ENCODE data around the gene TNS1.

The TNS1 gene

GRCh38 chr2:217887841-217888701, 114.7 kb downstream of the TNS1 start:
- no peak for DNase-seq

DNA sequence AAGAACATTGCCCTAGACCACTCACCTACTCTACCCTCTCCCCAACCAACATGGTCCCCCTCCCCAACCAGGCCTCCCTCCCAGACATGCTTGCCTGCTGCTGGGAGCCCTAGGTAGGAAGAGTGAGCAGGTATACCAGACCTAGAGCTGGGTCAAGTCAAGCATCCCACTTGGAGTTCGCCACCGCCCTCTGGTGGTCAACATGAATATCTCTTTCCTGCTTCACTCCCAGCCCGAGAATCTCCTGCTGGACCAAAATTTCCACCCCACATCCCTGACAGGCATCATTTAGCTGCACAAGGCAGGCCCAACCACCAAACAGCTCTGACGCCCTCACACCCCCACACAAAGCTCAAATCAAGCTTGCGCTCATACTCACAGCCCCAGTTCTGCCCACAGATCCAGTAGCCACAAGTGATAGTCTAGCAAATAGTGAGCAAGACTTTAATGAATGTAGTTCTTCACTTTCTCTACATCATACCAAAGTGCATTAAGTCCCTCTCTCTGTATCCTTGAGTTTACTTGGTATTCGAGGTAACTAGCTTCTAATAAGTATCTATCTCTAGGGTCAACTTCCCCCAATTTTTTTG, 116.0 kb downstream of the TNS1 start:
- peak; percentile 71 for DNase-seq

DNA sequence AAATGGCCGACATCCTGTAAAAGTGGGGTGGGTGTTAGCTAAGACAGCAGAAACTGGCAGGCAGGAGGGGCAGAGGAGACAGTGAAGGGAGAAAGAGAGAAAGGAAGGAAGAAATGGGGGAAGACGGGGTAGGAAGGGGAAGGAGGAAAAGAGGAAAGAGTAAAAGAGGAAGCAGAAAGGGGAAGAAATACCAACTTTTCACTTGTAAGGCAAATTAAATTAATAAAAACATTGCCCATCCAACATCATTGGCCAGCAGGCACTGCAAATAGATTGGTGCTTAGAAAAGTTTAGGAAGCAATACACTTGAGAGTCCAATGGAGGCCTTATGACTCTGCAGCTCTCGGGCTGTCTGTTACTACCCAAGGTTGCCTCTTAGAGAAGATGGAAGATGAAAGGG, 116.7 kb downstream of the TNS1 start:
- no peak for DNase-seq

- DNase-seq: no peak
Measured at GRCh38 chr2:217884985-217885384, 117.8 kb downstream of the TNS1 start.

- no peak for DNase-seq
Measured at GRCh38 chr2:217880891-217881290, 121.9 kb downstream of the TNS1 start.

DNA sequence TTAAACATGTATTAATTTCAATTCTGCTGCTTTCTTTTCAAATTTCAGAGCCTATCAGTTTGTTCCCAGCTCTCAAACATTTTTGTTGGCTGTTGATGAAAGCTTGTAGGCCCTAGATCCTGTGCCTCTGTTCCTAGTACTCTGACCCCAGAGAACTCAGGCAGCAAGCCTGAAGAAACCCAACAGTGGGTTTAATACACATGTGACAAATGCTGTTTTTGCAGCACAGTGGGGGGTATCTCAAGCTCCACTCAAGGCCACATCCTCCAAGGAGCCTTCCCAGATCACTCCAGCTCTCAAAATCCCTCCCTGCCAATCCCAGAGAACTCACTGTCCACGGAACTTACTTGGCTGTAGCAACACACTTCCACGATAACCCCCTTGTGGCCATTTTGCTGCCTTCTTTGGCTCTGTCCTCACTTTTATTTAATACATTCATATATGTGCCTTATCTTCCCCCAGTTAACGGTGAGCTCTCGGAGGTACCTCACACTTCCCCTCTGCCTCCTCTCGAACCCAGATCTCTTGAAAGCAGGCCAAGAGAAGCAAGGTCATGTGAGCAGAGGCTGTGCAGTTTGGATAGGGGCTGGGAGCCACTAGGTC, 122.4 kb downstream of the TNS1 start:
- no peak for DNase-seq

- DNase-seq: no peak
Measured at GRCh38 chr2:217878915-217879590, 123.7 kb downstream of the TNS1 start.

DNA sequence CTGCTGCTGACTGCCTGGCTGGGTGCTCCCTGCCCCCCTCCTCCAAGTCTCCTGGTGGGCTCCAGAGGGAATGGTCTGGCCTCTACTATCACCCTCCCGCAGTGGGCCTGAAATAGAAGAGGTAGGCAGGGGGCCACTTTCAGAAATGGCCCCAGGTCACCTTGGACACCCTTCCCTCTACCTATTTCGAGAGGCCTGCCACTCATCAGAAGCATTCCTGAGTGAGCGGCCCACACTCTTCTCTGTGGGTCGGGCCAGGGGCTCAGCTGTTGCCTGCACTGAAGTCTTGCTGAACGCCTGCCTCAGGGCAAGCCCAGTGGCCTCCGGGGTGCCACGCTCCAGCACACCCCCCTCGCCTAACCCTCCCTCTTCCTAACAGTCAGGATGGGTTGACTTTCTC, 124.9 kb downstream of the TNS1 start:
- no peak for DNase-seq

GRCh38 chr2:217876253-217876570, 126.6 kb downstream of the TNS1 start:
- DNase-seq: no peak

GRCh38 chr2:217875556-217876252, 127.1 kb downstream of the TNS1 start:
- no peak for DNase-seq

DNA sequence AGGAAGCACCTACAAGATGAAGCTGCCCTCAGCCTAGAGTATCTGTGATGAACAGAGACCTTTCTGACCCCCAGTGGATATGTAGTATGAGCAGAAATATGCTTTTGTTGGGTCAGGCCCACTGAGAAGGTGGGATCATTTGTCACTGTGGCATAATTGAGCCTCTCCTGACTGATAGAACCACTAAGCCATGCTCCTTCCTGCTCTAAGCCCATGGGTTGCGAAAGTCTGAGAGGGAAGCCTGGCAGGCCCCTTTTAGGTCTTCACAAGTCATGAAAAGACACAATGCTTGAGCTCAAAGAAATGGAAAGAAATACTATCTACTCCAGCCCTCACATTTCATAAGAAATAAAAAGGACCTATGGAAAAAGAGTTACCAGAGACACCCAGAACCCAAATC, 127.7 kb downstream of the TNS1 start:
- DNase-seq: no peak

GRCh38 chr2:217873371-217873770, 129.4 kb downstream of the TNS1 start:
- DNase-seq: no peak

DNA sequence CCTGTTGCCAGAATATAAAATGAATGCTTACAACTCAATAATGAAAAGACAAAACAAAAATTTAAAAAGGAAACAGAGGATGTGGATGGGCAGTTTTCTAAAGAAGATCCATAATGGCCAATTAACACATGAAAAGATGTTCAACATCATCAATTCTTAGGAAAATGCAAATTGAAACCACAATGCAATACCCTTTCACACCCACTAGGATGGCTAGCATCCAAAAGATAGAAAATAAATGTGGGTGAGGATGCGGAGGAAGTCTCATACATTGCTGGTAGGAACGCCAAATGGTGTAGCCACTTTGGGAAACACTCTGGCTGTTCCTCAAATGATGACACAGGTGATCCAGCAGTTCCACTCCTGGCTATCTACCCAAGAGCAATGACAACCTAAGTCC, 130.5 kb downstream of the TNS1 start:
- DNase-seq: no peak

- DNase-seq: no peak
Measured at GRCh38 chr2:217870528-217871011, 132.2 kb downstream of the TNS1 start.

- no peak for DNase-seq
Measured at GRCh38 chr2:217868911-217869334, 133.9 kb downstream of the TNS1 start.

DNA sequence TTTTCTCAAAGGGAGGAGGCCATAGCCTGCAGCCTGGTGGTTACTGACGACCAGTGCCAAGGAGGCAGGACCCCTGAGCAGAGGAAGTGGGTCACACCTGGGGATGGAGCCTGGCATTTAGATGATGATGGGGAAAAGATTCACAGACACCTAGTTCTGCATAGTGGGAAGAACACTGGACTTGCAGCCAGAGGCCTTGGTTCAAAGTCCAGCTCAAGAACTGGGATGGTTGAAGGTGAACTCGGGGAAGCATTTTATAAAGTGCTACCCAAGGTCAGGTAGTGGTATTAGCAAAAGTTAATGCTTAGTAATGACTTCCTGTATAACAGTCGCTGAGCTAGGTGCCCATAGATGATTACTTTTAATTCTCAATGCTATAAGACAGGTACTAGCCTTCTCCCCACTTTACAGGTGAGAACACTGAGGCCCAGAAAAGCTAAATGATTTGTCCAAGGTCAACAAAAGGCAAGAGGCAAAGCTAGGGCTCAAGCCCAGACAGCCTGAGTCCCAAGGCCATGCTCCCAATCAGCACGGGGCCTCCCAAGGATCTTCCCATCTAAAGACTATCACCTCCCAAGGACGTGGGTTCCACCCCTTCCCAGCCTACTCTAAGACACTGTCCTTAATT, 134.4 kb downstream of the TNS1 start:
- DNase-seq: no peak

- no peak for DNase-seq
Measured at GRCh38 chr2:217866457-217866856, 136.3 kb downstream of the TNS1 start.

- no peak for DNase-seq
Measured at GRCh38 chr2:217864963-217865772, 137.6 kb downstream of the TNS1 start.

- no peak for DNase-seq
Measured at GRCh38 chr2:217863883-217864282, 138.9 kb downstream of the TNS1 start.

DNA sequence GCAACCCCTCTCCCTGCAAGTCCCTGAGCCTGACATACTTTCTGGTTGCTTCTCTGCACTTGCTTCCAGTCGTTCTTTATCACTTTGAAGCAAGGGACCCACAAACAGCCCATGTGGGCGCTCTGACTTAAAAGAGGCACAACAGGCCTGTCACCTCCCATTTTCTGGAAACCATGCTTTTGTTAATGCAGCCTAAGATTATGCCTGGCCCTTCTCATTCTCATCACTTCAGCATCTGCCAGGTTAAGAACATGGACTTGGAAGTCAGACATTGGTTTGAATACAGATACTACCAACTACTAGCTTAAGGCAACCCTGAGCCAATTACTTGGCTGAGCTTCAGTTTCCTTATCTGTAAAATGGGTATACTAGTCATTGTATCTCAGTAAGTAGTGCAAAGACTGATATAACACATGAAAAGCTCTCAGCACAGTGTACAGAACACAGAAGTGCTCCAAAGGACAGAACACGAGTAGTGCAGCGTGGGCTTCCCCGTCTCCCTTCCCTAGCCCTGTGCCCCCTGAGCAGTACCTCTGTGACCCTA, 141.4 kb downstream of the TNS1 start:
- no peak for DNase-seq

DNA sequence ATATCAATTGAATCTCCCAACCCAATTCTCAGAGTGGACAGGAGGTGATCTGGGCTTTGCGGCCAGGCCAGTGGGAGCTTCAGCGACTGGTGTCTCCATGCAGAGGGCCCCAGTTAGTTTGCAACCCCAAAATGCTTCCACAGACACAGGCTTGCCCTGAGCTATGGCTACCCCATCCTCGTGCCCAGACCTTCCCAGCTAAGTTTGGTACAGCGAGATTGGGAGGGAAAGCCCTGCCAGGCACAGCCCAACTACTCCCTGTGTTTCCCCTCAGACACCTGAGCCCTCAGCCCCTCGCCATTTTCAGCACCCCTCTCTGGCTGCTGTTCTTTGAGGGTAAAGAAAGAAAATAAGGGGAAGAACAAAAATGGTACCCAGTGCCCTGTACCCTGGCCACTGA, 142.9 kb downstream of the TNS1 start:
- no peak for DNase-seq

All from NCI-H2227 treated with DMSO at 0.1 percent for 48 hours (cell line).